Neuronal stem cell (in vitro differentiated cells): ENCODE results near the gene NUBPL.

Experiments
- DNase-seq: peaks from one replicate; pipeline ENCODE4 v3.0.0-alpha.2; 2013; ENCODE audit warnings: low spot score
- H2AFZ ChIP-seq: one replicate; pipeline ENCODE4 v1.6.1; 2013; ENCODE audit warnings: mild to moderate bottlenecking, low read length, inconsistent platforms
- H2AK5ac ChIP-seq: 2 replicates; pipeline ENCODE4 v1.6.1; 2013; ENCODE audit warnings: low read depth, mild to moderate bottlenecking, inconsistent platforms, low read length, moderate library complexity, mixed read lengths
- H2BK120ac ChIP-seq: 2 replicates; pipeline ENCODE4 v1.6.1; 2013; ENCODE audit warnings: low read depth, mild to moderate bottlenecking, inconsistent platforms, low read length, moderate library complexity, mixed read lengths
- H2BK12ac ChIP-seq: one replicate; pipeline ENCODE4 v1.6.1; 2013; ENCODE audit warnings: low read length, inconsistent platforms
- H2BK15ac ChIP-seq: 2 replicates; pipeline ENCODE4 v1.6.1; 2013; ENCODE audit warnings: mild to moderate bottlenecking, low read length, inconsistent platforms, mixed read lengths
- H2BK5ac ChIP-seq: one replicate; pipeline ENCODE4 v1.6.1; 2013; ENCODE audit warnings: inconsistent platforms, mild to moderate bottlenecking, low read length, moderate library complexity
- H3K14ac ChIP-seq: one replicate; pipeline ENCODE4 v1.6.1; 2013; ENCODE audit warnings: low read length, inconsistent platforms
- H3K18ac ChIP-seq: 2 replicates; pipeline ENCODE4 v1.6.1; 2013; ENCODE audit warnings: low read length, inconsistent platforms
- H3K23ac ChIP-seq: 2 replicates; pipeline ENCODE4 v1.6.1; 2013; ENCODE audit warnings: low read depth, mild to moderate bottlenecking, mixed read lengths, low read length, inconsistent platforms; ENCODE audit not compliant: poor library complexity
- H3K27ac ChIP-seq: replicated peaks from 3 replicates; pipeline ENCODE4 v1.5.1; 2013; ENCODE audit warnings: low read length, inconsistent platforms
- H3K27me3 ChIP-seq, 3 experiments: 2 replicates each; pipeline ENCODE4 v1.6.1; 2013; ENCODE audit warnings: low read length in 3 of 3, mild to moderate bottlenecking in 2 of 3, inconsistent platforms in 1 of 3, low read depth in 1 of 3, mixed read lengths in 1 of 3, moderate library complexity in 1 of 3; ENCODE audit not compliant: control insufficient read depth in 3 of 3, insufficient read depth in 3 of 3
- H3K36me3 ChIP-seq, 2 donors: replicated peaks in 1 of 2; 2 replicates each; pipeline ENCODE4 v1.6.1; 2013; ENCODE audit warnings: low read length in 2 of 2; ENCODE audit not compliant: control insufficient read depth in 2 of 2, insufficient read depth in 2 of 2
- H3K4ac ChIP-seq: 2 replicates; pipeline ENCODE4 v1.6.1; 2013; ENCODE audit warnings: inconsistent platforms, mild to moderate bottlenecking, low read length, moderate library complexity
- H3K4me1 ChIP-seq, 2 donors: 1 replicate in 1 of 2; 2 replicates in 1 of 2; pipeline ENCODE4 v1.6.1; 2013; ENCODE audit warnings: low read length in 2 of 2, low read depth in 1 of 2; ENCODE audit not compliant: control insufficient read depth in 2 of 2, insufficient read depth in 1 of 2
- H3K4me2 ChIP-seq: one replicate; pipeline ENCODE4 v1.6.1; 2013; ENCODE audit warnings: mild to moderate bottlenecking, low read length, inconsistent platforms; ENCODE audit not compliant: insufficient read depth, poor library complexity, severe bottlenecking
- H3K4me3 ChIP-seq, 2 donors: 2 replicates each; pipeline ENCODE4 v1.5.1; 2013; ENCODE audit warnings: low read length in 2 of 2, mild to moderate bottlenecking in 2 of 2, inconsistent platforms in 1 of 2, moderate library complexity in 1 of 2
- H3K79me1 ChIP-seq: one replicate; pipeline ENCODE4 v1.6.1; 2013; ENCODE audit warnings: low read depth, mild to moderate bottlenecking, inconsistent platforms, low read length, moderate library complexity
- H3K9ac ChIP-seq: one replicate; pipeline ENCODE4 v1.6.1; 2013; ENCODE audit warnings: mild to moderate bottlenecking, low read depth, low read length, inconsistent platforms; ENCODE audit not compliant: poor library complexity
- H3K9me3 ChIP-seq, 2 donors: replicated peaks in 1 of 2; 2 replicates each; pipeline versions ENCODE3 to v1.6.1; 2013; ENCODE audit warnings: low read length in 2 of 2, mild to moderate bottlenecking in 2 of 2, inconsistent platforms in 1 of 2, low read depth in 1 of 2, mixed read lengths in 1 of 2, moderate library complexity in 1 of 2; ENCODE audit not compliant: control insufficient read depth in 2 of 2, insufficient read depth in 1 of 2
- H4K8ac ChIP-seq: one replicate; pipeline ENCODE4 v1.6.1; 2013; ENCODE audit warnings: low read depth, mild to moderate bottlenecking, inconsistent platforms, low read length, moderate library complexity
- H4K91ac ChIP-seq: one replicate; pipeline ENCODE4 v1.6.1; 2013; ENCODE audit warnings: low read length, low read depth, mild to moderate bottlenecking, inconsistent platforms; ENCODE audit not compliant: poor library complexity
- WGBS, 2 donors: extraction: QIAGEN DNeasy Blood & Tissue Kit; methylation state at CpG; one replicate each; pipeline ENCODE4 v1.1.7; 2013; ENCODE audit warnings: missing lambda C conversion rate in 2 of 2, mixed read lengths in 1 of 2; ENCODE audit not compliant: insufficient read length in 2 of 2, insufficient replicate concordance in 1 of 2; ENCODE audit errors: extremely low coverage in 2 of 2; 5-methylcytosine and 5-hydroxymethylcytosine counted together

Gene NUBPL

DNA sequence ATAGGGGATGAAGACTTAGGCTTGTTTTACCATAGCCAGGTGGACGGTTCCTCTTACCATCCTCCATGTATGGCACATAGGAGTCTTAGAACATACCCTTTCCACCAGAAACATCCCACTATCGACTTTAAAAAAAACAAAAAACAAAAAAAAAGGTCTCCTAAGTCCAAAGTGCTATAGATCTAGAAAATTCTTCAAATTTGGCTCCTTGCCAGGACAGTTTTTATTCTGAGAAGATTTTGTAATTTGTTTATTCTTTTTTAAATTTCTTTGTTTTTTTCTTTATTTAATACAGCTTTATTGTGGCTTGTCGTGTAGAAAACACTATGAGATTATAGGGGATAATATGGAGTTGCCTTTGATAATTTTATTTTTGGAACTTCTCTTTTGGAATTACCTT is 197.7 kb downstream of the NUBPL start:
- Histone ChIP-seq H2BK12ac (no peak overlapping the region), H3K27me3 (no peaks in the 10 kb centered on the region), H3K14ac (no peak overlapping the region), H3K27ac (no peak overlapping the region), H4K8ac (no peak overlapping the region), H2BK120ac (no peak overlapping the region), H3K4me3 (no peak overlapping the region), H3K18ac (no peak overlapping the region), H3K4me2 (no peak overlapping the region), H2BK5ac (no peak overlapping the region), H2BK15ac (no peak overlapping the region), H3K79me1 (no peaks in the 10 kb centered on the region), H3K9ac (no peak overlapping the region), H3K23ac (no peak overlapping the region), H3K4ac (no peak overlapping the region), H3K4me1 (no peaks in the 10 kb centered on the region), H4K91ac (no peak overlapping the region), H2AK5ac (no peak overlapping the region), H3K36me3 (no peaks in the 10 kb centered on the region), H3K9me3 (no peaks in the 10 kb centered on the region), H2AFZ (no peak overlapping the region)
- no peak for DNase-seq
- no CpG with 5 or more reads among the region's 3 CpGs for WGBS, 2 donors

DNA sequence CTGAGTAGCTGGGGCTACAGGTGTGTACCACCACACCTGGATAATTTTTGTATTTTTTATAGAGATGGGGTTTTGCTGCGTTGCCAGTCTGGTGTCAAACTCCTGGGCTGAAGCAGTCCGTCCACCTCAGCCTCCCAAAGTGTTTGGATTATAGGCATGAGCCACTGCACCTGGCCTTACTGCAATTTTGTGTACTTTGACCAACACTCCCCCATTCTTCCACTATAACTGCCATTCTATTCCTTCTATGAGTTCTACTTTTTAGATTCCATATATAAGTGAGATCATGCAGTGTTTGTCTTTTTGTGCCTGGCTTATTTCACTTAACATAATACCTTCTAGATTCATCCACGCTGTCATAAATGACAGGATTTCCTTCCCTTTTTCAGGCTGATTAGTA is 199.1 kb downstream of the NUBPL start:
- WGBS, 2 donors = no CpG with 5 or more reads among the region's 3 CpGs
- Histone ChIP-seq H3K36me3 (no peaks in the 10 kb centered on the region), H3K4ac (no peak overlapping the region), H2AFZ (no peak overlapping the region), H3K4me2 (no peak overlapping the region), H2BK5ac (no peak overlapping the region), H3K14ac (no peak overlapping the region), H4K8ac (no peak overlapping the region), H3K27me3 (no peaks in the 10 kb centered on the region), H3K23ac (no peak overlapping the region), H3K4me3 (no peak overlapping the region), H2BK12ac (no peak overlapping the region), H3K9me3 (no peaks in the 10 kb centered on the region), H2BK120ac (no peak overlapping the region), H3K9ac (no peak overlapping the region), H4K91ac (no peak overlapping the region), H3K18ac (no peak overlapping the region), H2BK15ac (no peak overlapping the region), H3K79me1 (no peaks in the 10 kb centered on the region), H2AK5ac (no peak overlapping the region), H3K27ac (no peak overlapping the region), H3K4me1 (no peaks in the 10 kb centered on the region)
- no peak for DNase-seq

DNA sequence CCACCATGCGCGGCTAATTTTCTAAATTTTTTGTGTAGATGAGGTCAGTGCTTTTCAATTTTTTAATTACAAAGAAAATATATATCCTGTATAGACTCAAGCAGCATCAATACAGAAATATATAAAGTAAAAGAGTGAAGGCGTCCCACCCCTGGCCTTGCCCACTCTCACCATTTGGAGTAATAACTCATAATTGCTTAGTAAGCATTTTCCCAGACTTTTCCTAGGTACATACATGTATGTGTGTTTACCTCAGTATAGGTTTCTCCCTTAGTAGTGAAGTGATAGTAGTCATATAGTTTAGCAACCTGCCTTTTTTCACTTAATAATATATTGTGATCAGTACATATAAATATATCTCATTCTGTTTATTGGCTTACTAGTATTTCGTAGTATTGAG is 200.1 kb downstream of the NUBPL start:
- Histone ChIP-seq H3K4ac (no peak overlapping the region), H3K27me3 (no peaks in the 10 kb centered on the region), H2BK120ac (no peak overlapping the region), H3K23ac (no peak overlapping the region), H3K4me2 (no peak overlapping the region), H3K18ac (no peak overlapping the region), H3K14ac (no peak overlapping the region), H2AFZ (no peak overlapping the region), H2AK5ac (no peak overlapping the region), H4K8ac (no peak overlapping the region), H3K4me1 (no peaks in the 10 kb centered on the region), H3K4me3 (no peak overlapping the region), H3K79me1 (no peaks in the 10 kb centered on the region), H4K91ac (no peak overlapping the region), H2BK15ac (no peak overlapping the region), H3K27ac (no peak overlapping the region), H2BK12ac (no peak overlapping the region), H3K9me3 (no peaks in the 10 kb centered on the region), H2BK5ac (no peak overlapping the region), H3K36me3 (no peaks in the 10 kb centered on the region), H3K9ac (no peak overlapping the region)
- no peak for DNase-seq
- WGBS, 2 donors = no CpG with 5 or more reads among the region's 4 CpGs

DNA sequence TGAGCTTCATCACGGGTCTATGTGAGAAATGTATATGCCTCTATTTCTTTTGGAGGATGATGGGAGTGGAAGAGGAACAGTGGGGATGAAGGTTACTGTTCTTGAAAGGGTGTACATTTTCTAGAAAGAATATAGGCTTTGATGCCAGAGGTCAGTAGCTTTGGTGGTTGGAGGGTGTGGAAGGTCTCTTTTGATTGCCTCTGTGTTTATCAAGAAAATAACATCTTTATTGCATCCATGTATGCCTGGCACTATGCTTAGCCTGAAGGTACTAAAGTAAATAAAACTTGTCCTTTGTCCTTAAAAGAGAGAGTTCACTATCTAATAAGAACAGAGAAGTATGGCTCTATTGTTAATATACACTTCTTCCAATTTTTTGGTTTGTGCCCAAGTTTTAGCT is 201.8 kb downstream of the NUBPL start:
- H3K9me3 ChIP-seq = no peaks in the 10 kb centered on the region
- H3K4me1 ChIP-seq = no peaks in the 10 kb centered on the region
- no peak overlapping the region for H4K8ac ChIP-seq
- no peak overlapping the region for H3K23ac ChIP-seq
- no peak overlapping the region for H4K91ac ChIP-seq
- no peak overlapping the region for H3K9ac ChIP-seq
- no peak overlapping the region for H2BK120ac ChIP-seq
- H2BK12ac ChIP-seq = no peak overlapping the region
- H3K27me3 ChIP-seq = no peaks in the 10 kb centered on the region
- H2AFZ ChIP-seq = no peak overlapping the region
- no CpG with 5 or more reads among the region's 1 CpG for WGBS, 2 donors
- H2BK15ac ChIP-seq = no peak overlapping the region
- no peaks in the 10 kb centered on the region for H3K79me1 ChIP-seq
- H2BK5ac ChIP-seq = no peak overlapping the region
- H3K4ac ChIP-seq = no peak overlapping the region
- no peak overlapping the region for H3K14ac ChIP-seq
- H3K4me2 ChIP-seq = no peak overlapping the region
- DNase-seq = no peak
- H2AK5ac ChIP-seq = no peak overlapping the region
- H3K4me3 ChIP-seq = no peak overlapping the region
- H3K27ac ChIP-seq = no peak overlapping the region
- H3K18ac ChIP-seq = no peak overlapping the region
- no peaks in the 10 kb centered on the region for H3K36me3 ChIP-seq
